Measurements from ENCODE around the gene ADD1.

- no peak for TF ChIP-seq CTCF (IDR thresholded peaks at IDR 0.05)
- TF ChIP-seq POLR2A (IDR thresholded peaks at IDR 0.05), result no peak
- TF ChIP-seq EP300 (IDR thresholded peaks at IDR 0.05), result no peak
Observed at GRCh38 chr4:2858451-2859217, 15.0 kb downstream of the ADD1 start.

Measured in tibial nerve (tissue), 4 donors.